GM23248 (cell line): Measurements from ENCODE around the gene METRNL.

ENCODE experiments used
- EZH2 ChIP-seq: fragments of 200-600 bp; sonication (generic); IDR thresholded peaks from 2 replicates; pipeline ENCODE4 v1.6.1; 2018; ENCODE audit warnings: antibody characterized with exemption, mild to moderate bottlenecking; ENCODE audit not compliant: insufficient read depth, poor library complexity, severe bottlenecking
- EZH2phosphoT487 ChIP-seq: fragments of 200-600 bp; sonication (generic); IDR thresholded peaks from 2 replicates; pipeline ENCODE4 v1.6.1; 2018; ENCODE audit warnings: antibody characterized with exemption, moderate library complexity, mild to moderate bottlenecking, low read depth; ENCODE audit not compliant: insufficient read depth

- TF ChIP-seq EZH2 (no peak), EZH2phosphoT487 (no peak)
These were observed 24.8 kb upstream of the METRNL start for GRCh38 chr17:83054518-83055125.
